ENCODE data around the gene VWA8.

GRCh38 chr13:41823476-41823875, 137.4 kb downstream of the VWA8 start:
- TF ChIP-seq, protein P1, sequence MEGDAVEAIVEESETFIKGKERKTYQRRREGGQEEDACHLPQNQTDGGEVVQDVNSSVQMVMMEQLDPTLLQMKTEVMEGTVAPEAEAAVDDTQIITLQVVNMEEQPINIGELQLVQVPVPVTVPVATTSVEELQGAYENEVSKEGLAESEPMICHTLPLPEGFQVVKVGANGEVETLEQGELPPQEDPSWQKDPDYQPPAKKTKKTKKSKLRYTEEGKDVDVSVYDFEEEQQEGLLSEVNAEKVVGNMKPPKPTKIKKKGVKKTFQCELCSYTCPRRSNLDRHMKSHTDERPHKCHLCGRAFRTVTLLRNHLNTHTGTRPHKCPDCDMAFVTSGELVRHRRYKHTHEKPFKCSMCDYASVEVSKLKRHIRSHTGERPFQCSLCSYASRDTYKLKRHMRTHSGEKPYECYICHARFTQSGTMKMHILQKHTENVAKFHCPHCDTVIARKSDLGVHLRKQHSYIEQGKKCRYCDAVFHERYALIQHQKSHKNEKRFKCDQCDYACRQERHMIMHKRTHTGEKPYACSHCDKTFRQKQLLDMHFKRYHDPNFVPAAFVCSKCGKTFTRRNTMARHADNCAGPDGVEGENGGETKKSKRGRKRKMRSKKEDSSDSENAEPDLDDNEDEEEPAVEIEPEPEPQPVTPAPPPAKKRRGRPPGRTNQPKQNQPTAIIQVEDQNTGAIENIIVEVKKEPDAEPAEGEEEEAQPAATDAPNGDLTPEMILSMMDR (IDR thresholded peaks at IDR 0.05), result no peak
- TF ChIP-seq EP300 (IDR thresholded peaks at IDR 0.05) (no peak), POLR2AphosphoS5 (IDR thresholded peaks at IDR 0.05) (no peak), POLR2A (IDR thresholded peaks at IDR 0.05) (no peak)
